A673 (cell line): ENCODE results near the gene MRPL9. TPM values are rescaled to one million over a fixed set of nuclear protein-coding genes. Genes with fewer than 3 reads are reported as not detected.
A peak's percentile ranks its signal among the peaks of the same experiment; 100 is the strongest.

ENCODE experiments used
- BruUV-seq: library from RNA; stranded (reverse); fragments of 400-500 nt; replicated peaks from 2 replicates; lab custom pipeline; 2021; lab: Mats Ljungman, UMichigan
- CTCF ChIA-PET: fragments of 300-600 bp; sonication (Branson Sonifier 250); formaldehyde crosslinking; loops from one replicate; lab custom pipeline; 2022; ENCODE audit warnings: antibody characterized with exemption; lab: Charles Lee
- POLR2A ChIA-PET: fragments of 300-600 bp; sonication (Branson Sonifier 250); formaldehyde crosslinking; loops from one replicate; lab custom pipeline; 2022; ENCODE audit warnings: antibody characterized with exemption; ENCODE audit not compliant: low non-redundant PET; lab: Charles Lee
- DNase-seq: peaks from one replicate; pipeline ENCODE4 v3.0.0-alpha.2; 2015; ENCODE audit warnings: low spot score
- H3K27ac ChIP-seq: fragments of 200-600 bp; sonication (generic); 2 replicates; pipeline ENCODE4 v1.5.1; 2016; ENCODE audit warnings: mixed run types, low read depth, mild to moderate bottlenecking, mixed read lengths, antibody characterized with exemption, low read length; ENCODE audit not compliant: poor library complexity, severe bottlenecking
- H3K27me3 ChIP-seq: fragments of 200-600 bp; sonication (generic); replicated peaks from 2 replicates; pipeline ENCODE4 v1.6.1; 2017; ENCODE audit warnings: mixed run types, low read depth, mild to moderate bottlenecking, mixed read lengths, antibody characterized with exemption, low read length; ENCODE audit not compliant: insufficient read depth, poor library complexity
- H3K36me3 ChIP-seq: fragments of 200-600 bp; sonication (generic); 2 replicates; pipeline ENCODE4 v1.6.1; 2016; ENCODE audit warnings: mixed run types, mild to moderate bottlenecking, mixed read lengths, antibody characterized with exemption, low read length; ENCODE audit not compliant: insufficient read depth, poor library complexity, severe bottlenecking
- H3K4me1 ChIP-seq: fragments of 200-600 bp; sonication (generic); 2 replicates; pipeline ENCODE4 v1.6.1; 2017; ENCODE audit warnings: mixed run types, mild to moderate bottlenecking, mixed read lengths, antibody characterized with exemption, low read length; ENCODE audit not compliant: insufficient read depth, poor library complexity, severe bottlenecking
- H3K4me3 ChIP-seq: fragments of 200-600 bp; sonication (generic); 2 replicates; pipeline ENCODE4 v1.5.1; 2016; ENCODE audit warnings: low read depth, mixed run types, mild to moderate bottlenecking, mixed read lengths, low read length; ENCODE audit not compliant: poor library complexity, severe bottlenecking
- H3K9me3 ChIP-seq: fragments of 200-600 bp; sonication (generic); 2 replicates; pipeline ENCODE4 v1.6.1; 2016; ENCODE audit warnings: mixed run types, low read depth, mild to moderate bottlenecking, mixed read lengths, antibody characterized with exemption, low read length; ENCODE audit not compliant: poor library complexity, severe bottlenecking
- EZH2 ChIP-seq: fragments of 200-600 bp; sonication (generic); IDR thresholded peaks from 2 replicates; pipeline ENCODE4 v1.6.1; 2017; ENCODE audit warnings: borderline replicate concordance, low read depth, mild to moderate bottlenecking, mixed read lengths, antibody characterized with exemption, low read length; ENCODE audit not compliant: poor library complexity, severe bottlenecking
- intact Hi-C: fragments of 100-400 bp; cut with micrococcal nuclease; formaldehyde crosslinking; loops from one replicate; pipeline ENCODE4 v1.10.0; 2022; ENCODE audit not compliant: unreplicated experiment
- total RNA-seq: library from RNA; stranded (reverse); gene quantifications from 2 replicates; pipeline ENCODE4 v1.2.3, GENCODE V29; 2021
- TF ChIP-seq, protein P1 (sequence below): fragments of 300-800, 200-600 bp; sonication (generic); conservative IDR thresholded peaks from 2 replicates; pipeline ENCODE4 v1.5.1; 2017; ENCODE audit warnings: low read depth, mild to moderate bottlenecking, antibody characterized with exemption, low read length, moderate library complexity, mixed read lengths

MRPL9 gene
- total RNA-seq, 1 experiment from 2014 or later = 143 TPM

DNA sequence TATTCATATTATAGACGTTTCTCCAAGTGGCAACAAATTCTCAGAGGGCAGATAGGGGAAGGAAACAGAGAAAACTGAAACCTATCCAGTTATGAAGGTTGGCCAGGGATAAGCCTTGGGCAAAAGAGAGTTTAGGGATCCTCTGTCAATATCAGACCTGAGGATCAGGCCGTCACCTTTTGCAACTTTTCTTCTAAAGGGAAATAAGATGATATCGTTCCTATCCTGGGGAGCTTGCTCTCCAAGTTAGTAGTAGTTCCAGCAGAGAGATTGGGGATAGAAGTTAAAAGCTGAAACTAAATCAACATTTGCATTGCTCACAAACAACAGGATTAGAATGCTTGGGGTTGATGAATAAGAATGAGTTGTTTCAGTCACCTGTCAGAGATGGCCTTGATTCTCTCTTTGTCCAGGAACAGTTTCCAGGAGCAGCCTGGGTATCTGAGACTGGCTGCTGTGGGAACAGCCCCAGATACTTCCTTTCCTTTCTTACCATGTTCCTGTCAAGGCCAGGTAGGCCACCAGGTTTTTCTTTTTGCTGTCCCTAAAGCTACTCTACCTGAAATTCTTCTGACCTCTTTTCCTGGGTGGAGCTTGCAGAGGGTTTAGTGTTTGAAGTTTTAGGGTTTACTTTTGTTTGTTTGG, 39.4 kb downstream of the MRPL9 start:
- Histone ChIP-seq H3K36me3 (no peaks in the 10 kb centered on the region), H3K27ac (no peak overlapping the region), H3K27me3 (peaks cover 85% of the 10 kb centered on the region), H3K4me1 (peaks cover 7% of the 10 kb centered on the region), H3K4me3 (no peak overlapping the region), H3K9me3 (no peaks in the 10 kb centered on the region)
- DNase-seq = no peak
- ChIA-PET CTCF (no interaction called here), POLR2A (no interaction called here)
- TF ChIP-seq EZH2 = no peak
- TF ChIP-seq, protein P1, sequence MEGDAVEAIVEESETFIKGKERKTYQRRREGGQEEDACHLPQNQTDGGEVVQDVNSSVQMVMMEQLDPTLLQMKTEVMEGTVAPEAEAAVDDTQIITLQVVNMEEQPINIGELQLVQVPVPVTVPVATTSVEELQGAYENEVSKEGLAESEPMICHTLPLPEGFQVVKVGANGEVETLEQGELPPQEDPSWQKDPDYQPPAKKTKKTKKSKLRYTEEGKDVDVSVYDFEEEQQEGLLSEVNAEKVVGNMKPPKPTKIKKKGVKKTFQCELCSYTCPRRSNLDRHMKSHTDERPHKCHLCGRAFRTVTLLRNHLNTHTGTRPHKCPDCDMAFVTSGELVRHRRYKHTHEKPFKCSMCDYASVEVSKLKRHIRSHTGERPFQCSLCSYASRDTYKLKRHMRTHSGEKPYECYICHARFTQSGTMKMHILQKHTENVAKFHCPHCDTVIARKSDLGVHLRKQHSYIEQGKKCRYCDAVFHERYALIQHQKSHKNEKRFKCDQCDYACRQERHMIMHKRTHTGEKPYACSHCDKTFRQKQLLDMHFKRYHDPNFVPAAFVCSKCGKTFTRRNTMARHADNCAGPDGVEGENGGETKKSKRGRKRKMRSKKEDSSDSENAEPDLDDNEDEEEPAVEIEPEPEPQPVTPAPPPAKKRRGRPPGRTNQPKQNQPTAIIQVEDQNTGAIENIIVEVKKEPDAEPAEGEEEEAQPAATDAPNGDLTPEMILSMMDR = no peak
- intact Hi-C loops = no loop called here
- BruUV-seq = no TSS peak

DNA sequence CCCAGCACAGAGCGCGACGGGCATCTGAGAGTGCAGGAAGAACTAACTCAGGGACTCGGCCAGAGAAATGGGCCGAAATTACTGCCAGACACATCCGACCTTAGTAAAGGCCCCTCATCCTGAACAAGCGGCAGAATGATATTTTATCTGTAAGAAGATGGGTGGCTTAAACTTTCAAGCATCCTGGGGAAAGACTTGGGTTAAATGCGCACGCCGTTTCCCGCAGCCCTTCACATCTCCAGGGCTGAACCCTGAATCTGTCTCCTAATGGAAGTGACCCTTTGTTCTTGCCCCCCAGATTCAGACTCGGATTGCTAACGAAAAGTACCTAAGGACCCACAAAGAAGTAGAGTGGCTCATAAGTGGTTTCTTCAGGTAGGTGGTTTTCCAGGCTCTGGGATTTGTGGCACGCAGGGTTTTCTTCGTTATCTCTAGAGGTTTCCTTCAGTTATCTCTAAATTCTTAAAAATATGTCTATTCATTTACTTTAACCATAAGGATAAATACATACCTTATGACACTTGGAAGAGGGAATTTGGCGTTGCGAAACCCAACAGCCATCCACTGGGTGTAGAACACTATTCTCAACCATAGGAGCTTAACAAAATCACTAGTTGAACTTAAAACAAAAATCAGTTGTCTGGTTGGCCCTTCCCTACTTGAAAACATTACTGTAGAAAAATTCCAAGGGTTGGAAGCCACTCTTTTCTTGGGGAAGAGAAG, 41.3 kb downstream of the MRPL9 start:
- ChIA-PET POLR2A (no interaction called here), CTCF (no interaction called here)
- peaks cover 85% of the 10 kb centered on the region for H3K27me3 ChIP-seq
- BruUV-seq = no TSS peak
- H3K27ac ChIP-seq = no peak overlapping the region
- no peaks in the 10 kb centered on the region for H3K36me3 ChIP-seq
- intact Hi-C loops = no loop called here
- peaks cover 12% of the 10 kb centered on the region for H3K4me1 ChIP-seq
- DNase-seq = no peak
- H3K9me3 ChIP-seq = no peaks in the 10 kb centered on the region
- H3K4me3 ChIP-seq = peak overlapping the region; percentile 33
- TF ChIP-seq EZH2 = peak; percentile 72
- TF ChIP-seq, protein P1 = no peak

DNA sequence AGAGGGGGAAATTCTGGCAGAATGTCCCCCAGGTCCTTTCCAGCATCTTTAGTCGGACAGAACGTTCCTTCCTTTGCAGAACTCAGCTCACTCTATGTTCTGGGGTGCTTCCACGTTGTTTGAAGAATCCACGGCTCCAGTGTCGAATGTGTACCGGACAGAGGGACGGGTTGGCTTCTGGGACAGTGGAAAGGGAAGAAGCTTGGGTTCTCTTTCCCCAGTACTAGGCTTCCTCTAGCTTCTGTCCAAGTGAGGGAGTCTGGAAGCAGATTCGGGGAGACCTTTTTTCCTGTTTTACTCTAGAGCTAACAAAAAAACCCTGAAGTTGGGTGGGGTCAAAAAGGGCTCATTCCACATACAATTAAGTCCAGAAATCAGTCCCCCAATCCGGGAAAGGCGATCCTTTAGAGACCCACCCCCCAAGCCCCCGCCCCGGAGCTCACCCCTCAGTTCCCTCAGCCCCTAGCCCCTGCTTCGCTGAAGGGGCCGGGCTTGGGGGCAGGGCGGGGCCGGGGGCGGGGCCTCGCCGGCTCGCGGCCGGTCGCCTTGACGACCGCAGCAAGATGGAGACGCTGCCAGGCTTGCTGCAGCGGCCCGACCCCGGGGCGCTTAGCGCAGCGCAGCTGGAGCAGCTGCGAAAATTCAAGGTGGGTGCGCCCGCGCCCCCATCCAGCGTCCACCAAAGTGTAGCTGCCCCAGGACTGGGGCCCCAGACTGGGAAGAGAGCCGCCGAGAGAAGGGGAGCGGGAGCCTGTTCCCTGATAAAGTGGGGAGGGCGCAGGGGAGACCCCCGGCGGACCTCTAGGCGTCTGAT, 42.1 kb downstream of the MRPL9 start, which contains the start of gene RIIAD1:
Gene RIIAD1 (plus strand): TSS at position 549 of the 814 bp plus-strand sequence. CDS start 15 bp downstream, at position 564.
- POLR2A ChIA-PET = no interaction called here
- Histone ChIP-seq H3K4me3 (peak within 1 kb of the TSS; percentile 33), H3K27me3 (peaks cover 82% of the 10 kb centered on the region), H3K27ac (no peak within 1 kb of the TSS), H3K36me3 (no peaks in the 10 kb centered on the region), H3K9me3 (no peaks in the 10 kb centered on the region), H3K4me1 (peaks cover 15% of the 10 kb centered on the region)
- DNase-seq = peak; percentile 38
- TF ChIP-seq, protein P1 = no peak
- intact Hi-C loops = no loop called here
- no TSS peak for BruUV-seq
- CTCF ChIA-PET = no interaction called here
